RWPE1 (cell line): ENCODE results near the gene PPP6R3.
"Not testable (repeated sequence)": the region's sequence is repeated elsewhere in the genome, so short reads cannot be mapped to it uniquely, and the experiment has no call there.

Experiments used
- CTCF ChIA-PET: fragments of 350-600 bp; sonication (Branson Sonifier 250); formaldehyde crosslinking; extraction: SDS; loops from one replicate; lab custom pipeline; 2021; lab: Yijun Ruan, JAX
- POLR2A ChIA-PET: fragments of 400-600 bp; formaldehyde crosslinking; extraction: SDS; loops from one replicate; lab custom pipeline; 2020; ENCODE audit warnings: antibody characterized with exemption; ENCODE audit not compliant: low non-redundant PET; lab: Yijun Ruan, JAX
- DNase-seq: peaks from one replicate; pipeline ENCODE4 v3.0.0; 2012; ENCODE audit warnings: low spot score
- H3K27ac ChIP-seq: fragments of 450-650 bp; 2 replicates; pipeline ENCODE4 v1.5.1; 2017
- CTCF ChIP-seq: fragments of 450-650 bp; conservative IDR thresholded peaks from 2 replicates; pipeline ENCODE4 v1.5.1; 2017; ENCODE audit warnings: low read depth, mild to moderate bottlenecking

Gene PPP6R3

GRCh38 chr11:68532727-68533369 is 72.3 kb downstream of the PPP6R3 start:
- POLR2A ChIA-PET, result no interaction called here
- DNase-seq, result no peak
- TF ChIP-seq CTCF, result no peak

GRCh38 chr11:68533945-68534344 is 73.4 kb downstream of the PPP6R3 start:
- no peak for TF ChIP-seq CTCF
- POLR2A ChIA-PET, result no interaction called here
- CTCF ChIA-PET, result interaction anchor here (0.6 kb wide), 1 partner anchor 99 kb away, joined by 3 read pairs; no protein-coding TSS in a partner anchor
- no peak for DNase-seq
- peak overlapping the region; percentile 15; the same call in 1 of the 2 replicates for H3K27ac ChIP-seq

More at GRCh38 chr11:68532727-68533369, 72.3 kb downstream of the PPP6R3 start:
- CTCF ChIA-PET, result interaction anchor here (0.6 kb wide), 1 partner anchor 162 kb away, joined by 3 read pairs; no protein-coding TSS in a partner anchor
- H3K27ac ChIP-seq, result no peak overlapping the region

GRCh38 chr11:68535098-68535497 is 74.5 kb downstream of the PPP6R3 start:
- POLR2A ChIA-PET, result no interaction called here
- no peak for TF ChIP-seq CTCF
- CTCF ChIA-PET, result no interaction called here
- no peak overlapping the region for H3K27ac ChIP-seq
- no peak for DNase-seq

GRCh38 chr11:68536706-68537105 is 76.2 kb downstream of the PPP6R3 start:
- ChIA-PET POLR2A (no interaction called here), CTCF (interaction anchor here (0.7 kb wide), 1 partner anchor 13 kb away, joined by 3 read pairs; no protein-coding TSS in a partner anchor)
- no peak for DNase-seq
- no peak overlapping the region for H3K27ac ChIP-seq
- no peak for TF ChIP-seq CTCF

- POLR2A ChIA-PET, result no interaction called here
- no peak overlapping the region for H3K27ac ChIP-seq
- CTCF ChIA-PET, result interaction anchor here (0.6 kb wide), 1 partner anchor 749 kb away, joined by 3 read pairs; no protein-coding TSS in a partner anchor
- DNase-seq, result no peak
- TF ChIP-seq CTCF, result no peak
Observed at GRCh38 chr11:68538025-68538424, 77.5 kb downstream of the PPP6R3 start.

GRCh38 chr11:68539395-68539794 is 78.8 kb downstream of the PPP6R3 start:
- no peak for DNase-seq
- no peak for TF ChIP-seq CTCF
- ChIA-PET CTCF (no interaction called here), POLR2A (no interaction called here)
- no peak overlapping the region for H3K27ac ChIP-seq

- DNase-seq, POLR2A ChIA-PET, H3K27ac ChIP-seq, CTCF ChIA-PET: not testable (repeated sequence)
Observed at GRCh38 chr11:68540504-68540903, 80.0 kb downstream of the PPP6R3 start.
